H9 (cell line): ENCODE data around the gene GARNL3. TPM values are rescaled to one million over a fixed set of nuclear protein-coding genes. Genes with fewer than 3 reads are reported as not detected.

Source experiments
- DNase-seq: peaks from one replicate; pipeline ENCODE4 v3.0.0-alpha.2; 2017
- H2AFZ ChIP-seq: one replicate; pipeline ENCODE4 v1.6.1; 2013; ENCODE audit warnings: mild to moderate bottlenecking, low read length, control low read depth, moderate library complexity
- H2AK5ac ChIP-seq: 2 replicates; pipeline ENCODE4 v1.6.1; 2013; ENCODE audit warnings: low read length, control low read depth, mixed read lengths; ENCODE audit not compliant: insufficient read length
- H2BK120ac ChIP-seq: one replicate; pipeline ENCODE4 v1.6.1; 2013; ENCODE audit warnings: low read depth, mild to moderate bottlenecking, low read length, control low read depth, inconsistent platforms; ENCODE audit not compliant: poor library complexity, severe bottlenecking
- H2BK12ac ChIP-seq: 2 replicates; pipeline ENCODE4 v1.6.1; 2013; ENCODE audit warnings: low read length, control low read depth, mixed read lengths, low read depth; ENCODE audit not compliant: insufficient read length
- H2BK15ac ChIP-seq: 2 replicates; pipeline ENCODE4 v1.6.1; 2013; ENCODE audit warnings: low read depth, low read length, control low read depth
- H2BK20ac ChIP-seq: one replicate; pipeline ENCODE4 v1.6.1; 2013; ENCODE audit warnings: low read depth, mild to moderate bottlenecking, low read length, control low read depth, inconsistent platforms; ENCODE audit not compliant: poor library complexity, severe bottlenecking
- H2BK5ac ChIP-seq: 2 replicates; pipeline ENCODE4 v1.6.1; 2013; ENCODE audit warnings: low read length, control low read depth, mixed read lengths; ENCODE audit not compliant: insufficient read length
- H3K14ac ChIP-seq: 2 replicates; pipeline ENCODE4 v1.6.1; 2013; ENCODE audit warnings: low read length, control low read depth; ENCODE audit not compliant: insufficient read depth
- H3K18ac ChIP-seq: 2 replicates; pipeline ENCODE4 v1.6.1; 2013; ENCODE audit warnings: low read depth, mild to moderate bottlenecking, mixed read lengths, low read length, control low read depth; ENCODE audit not compliant: insufficient read length
- H3K23ac ChIP-seq: 2 replicates; pipeline ENCODE4 v1.6.1; 2013; ENCODE audit warnings: low read length, control low read depth, mixed read lengths, low read depth; ENCODE audit not compliant: insufficient read length
- H3K23me2 ChIP-seq: 2 replicates; pipeline ENCODE4 v1.6.1; 2013; ENCODE audit warnings: low read depth, mild to moderate bottlenecking, mixed read lengths, low read length, control low read depth; ENCODE audit not compliant: insufficient read length, poor library complexity, severe bottlenecking
- H3K27ac ChIP-seq: 2 replicates; pipeline ENCODE4 v1.5.1; 2013; ENCODE audit warnings: low read length, control low read depth, mixed read lengths, low read depth; ENCODE audit not compliant: insufficient read length
- H3K27me3 ChIP-seq: 2 replicates; pipeline ENCODE4 v1.6.1; 2013; ENCODE audit warnings: low read length, control low read depth, inconsistent platforms; ENCODE audit not compliant: insufficient read depth
- H3K4ac ChIP-seq: 2 replicates; pipeline ENCODE4 v1.6.1; 2013; ENCODE audit warnings: low read depth, mild to moderate bottlenecking, control low read depth, inconsistent platforms, low read length, moderate library complexity
- H3K4me1 ChIP-seq: 2 replicates; pipeline ENCODE4 v1.6.1; 2013; ENCODE audit warnings: low read length, control low read depth, inconsistent platforms; ENCODE audit not compliant: insufficient read depth
- H3K4me2 ChIP-seq: 2 replicates; pipeline ENCODE4 v1.6.1; 2013; ENCODE audit warnings: low read length, control low read depth, mixed read lengths; ENCODE audit not compliant: insufficient read length, insufficient read depth
- H3K56ac ChIP-seq: 2 replicates; pipeline ENCODE4 v1.6.1; 2013; ENCODE audit warnings: low read depth, mild to moderate bottlenecking, mixed read lengths, low read length, control low read depth; ENCODE audit not compliant: insufficient read length
- H3K79me1 ChIP-seq: 2 replicates; pipeline ENCODE4 v1.6.1; 2013; ENCODE audit warnings: low read depth, mild to moderate bottlenecking, moderate library complexity, low read length, control low read depth, inconsistent platforms; ENCODE audit not compliant: insufficient read depth, poor library complexity, severe bottlenecking
- H3K79me2 ChIP-seq: 2 replicates; pipeline ENCODE4 v1.6.1; 2013; ENCODE audit warnings: low read length, control low read depth, inconsistent platforms; ENCODE audit not compliant: insufficient read depth
- H3K9ac ChIP-seq: 2 replicates; pipeline ENCODE4 v1.6.1; 2013; ENCODE audit warnings: low read length, control low read depth, mixed read lengths; ENCODE audit not compliant: insufficient read length; ENCODE audit errors: extremely low read depth
- H3K9me3 ChIP-seq: one replicate; pipeline ENCODE4 v1.6.1; 2013; ENCODE audit warnings: low read depth, low read length, inconsistent platforms; ENCODE audit not compliant: control insufficient read depth
- H3T11ph ChIP-seq: one replicate; pipeline ENCODE4 v1.6.1; 2013; ENCODE audit warnings: mild to moderate bottlenecking, low read length, control low read depth, inconsistent platforms
- H4K20me1 ChIP-seq: one replicate; pipeline ENCODE4 v1.6.1; 2013; ENCODE audit not compliant: control insufficient read depth, insufficient read length, insufficient read depth
- H4K5ac ChIP-seq: 2 replicates; pipeline ENCODE4 v1.6.1; 2013; ENCODE audit warnings: low read depth, mild to moderate bottlenecking, mixed read lengths, low read length, control low read depth; ENCODE audit not compliant: insufficient read length
- H4K8ac ChIP-seq: replicated peaks from 2 replicates; pipeline ENCODE4 v1.6.1; 2013; ENCODE audit warnings: low read length, control low read depth, mixed read lengths, low read depth; ENCODE audit not compliant: insufficient read length
- H4K91ac ChIP-seq: 2 replicates; pipeline ENCODE4 v1.6.1; 2013; ENCODE audit warnings: low read depth, mild to moderate bottlenecking, moderate library complexity, mixed read lengths, low read length, control low read depth; ENCODE audit not compliant: insufficient read length
- H3K27ac Mint-ChIP-seq, 3 experiments: 2 replicates in 2 of 3; 3 replicates in 1 of 3; pipeline ENCODE4 v1.8.0; 2020 to 2021; ENCODE audit warnings: mixed read lengths in 3 of 3, mild to moderate bottlenecking in 1 of 3, moderate library complexity in 1 of 3
- H3K27me3 Mint-ChIP-seq: 2 replicates; pipeline ENCODE4 v1.8.0; 2021; ENCODE audit warnings: low read depth, mild to moderate bottlenecking, moderate library complexity, mixed read lengths
- H3K36me3 Mint-ChIP-seq, 3 experiments: 2 replicates in 2 of 3; 3 replicates in 1 of 3; pipeline ENCODE4 v1.8.0; 2020 to 2021; ENCODE audit warnings: low read depth in 3 of 3, mixed read lengths in 3 of 3; ENCODE audit not compliant: insufficient read depth in 1 of 3
- H3K4me1 Mint-ChIP-seq, 2 experiments: 2 replicates each; pipeline ENCODE4 v1.8.0; 2020; ENCODE audit warnings: mixed read lengths in 2 of 2
- H3K4me3 Mint-ChIP-seq, 2 experiments: 2 replicates in 1 of 2; 3 replicates in 1 of 2; pipeline ENCODE4 v1.8.0; 2020 to 2021; ENCODE audit warnings: mild to moderate bottlenecking in 2 of 2, mixed read lengths in 2 of 2, moderate library complexity in 1 of 2
- H3K9me3 Mint-ChIP-seq, 2 experiments: 2 replicates in 1 of 2; 3 replicates in 1 of 2; pipeline ENCODE4 v1.8.0; 2020; ENCODE audit warnings: mild to moderate bottlenecking in 2 of 2, mixed read lengths in 2 of 2, moderate library complexity in 1 of 2
- CTCF ChIP-seq: fragments of 200-600 bp; sonication (generic); conservative IDR thresholded peaks from 3 replicates; pipeline ENCODE4 v1.8.0; 2021; ENCODE audit warnings: antibody characterized with exemption, mild to moderate bottlenecking
- WGBS: extraction: QIAGEN DNeasy Blood & Tissue Kit; methylation state at CpG from one replicate; pipeline ENCODE4 v1.1.7; 2013; ENCODE audit warnings: missing lambda C conversion rate, low lambda C conversion rate, mixed read lengths; ENCODE audit not compliant: insufficient read length; ENCODE audit errors: extremely low coverage; 5-methylcytosine and 5-hydroxymethylcytosine counted together
- total RNA-seq: library from RNA; stranded (reverse); gene quantifications from 2 replicates; pipeline ENCODE4 v1.2.1, GENCODE V29; 2021

The GARNL3 gene
- total RNA-seq, 1 experiment from 2014 or later, result 8.7 TPM

DNA sequence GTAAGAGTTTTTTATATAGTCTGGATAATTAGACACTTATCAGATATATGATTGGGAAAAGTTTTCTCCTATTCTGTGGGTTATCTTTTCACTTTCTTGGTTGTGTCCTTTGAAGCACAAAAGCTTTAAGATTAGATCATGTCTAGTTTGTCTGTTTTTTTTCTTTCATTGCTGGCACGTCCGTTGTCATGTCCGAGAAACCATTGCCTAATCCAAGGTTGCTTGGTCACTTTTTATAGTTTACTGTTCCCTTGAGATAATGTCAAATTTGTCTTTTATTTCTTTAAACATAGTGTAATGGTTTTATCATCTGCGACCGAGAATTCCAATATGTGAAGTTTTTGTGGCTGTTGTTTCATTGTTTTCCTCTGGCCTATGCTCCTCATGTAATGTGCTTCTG, 28.8 kb downstream of the GARNL3 start:
- no peaks in the 10 kb centered on the region for H3K27me3 ChIP-seq
- Mint-ChIP-seq H3K27me3 (no peaks in the 10 kb centered on the region), H3K9me3 (no peaks in the 10 kb centered on the region), H3K36me3 (no peaks in the 10 kb centered on the region; a peak in 1 of 7 replicates), H3K4me1 (no peaks in the 10 kb centered on the region), H3K27ac (no peak overlapping the region), H3K4me3 (no peak overlapping the region)
- H2BK15ac ChIP-seq, result no peak overlapping the region
- H2BK12ac ChIP-seq, result no peak overlapping the region
- no peak overlapping the region for H2AFZ ChIP-seq
- no peaks in the 10 kb centered on the region for H3K23me2 ChIP-seq
- H3K4me2 ChIP-seq, result no peak overlapping the region
- H3K4me1 ChIP-seq, result no peaks in the 10 kb centered on the region
- no peak overlapping the region for H3K27ac ChIP-seq
- H3K9ac ChIP-seq, result no peak overlapping the region
- no peaks in the 10 kb centered on the region for H3K9me3 ChIP-seq
- no peak overlapping the region for H3K18ac ChIP-seq
- no peaks in the 10 kb centered on the region for H3K79me2 ChIP-seq
- no peak overlapping the region for H2BK20ac ChIP-seq
- DNase-seq, result no peak
- no peaks in the 10 kb centered on the region for H4K20me1 ChIP-seq
- H3K4ac ChIP-seq, result no peak overlapping the region
- no CpG with 5 or more reads among the region's 5 CpGs for WGBS
- H3K23ac ChIP-seq, result no peak overlapping the region
- no peak overlapping the region for H3K14ac ChIP-seq
- no peak overlapping the region for H2BK5ac ChIP-seq
- H3K56ac ChIP-seq, result no peak overlapping the region
- H3T11ph ChIP-seq, result no peak overlapping the region
- no peak overlapping the region for H2BK120ac ChIP-seq
- no peak overlapping the region for H4K91ac ChIP-seq
- H2AK5ac ChIP-seq, result no peak overlapping the region
- H4K8ac ChIP-seq, result no peak overlapping the region
- no peak for TF ChIP-seq CTCF
- no peaks in the 10 kb centered on the region for H3K79me1 ChIP-seq
- H4K5ac ChIP-seq, result no peak overlapping the region
